ENCODE measurements around the gene PAM.

Gene PAM

DNA sequence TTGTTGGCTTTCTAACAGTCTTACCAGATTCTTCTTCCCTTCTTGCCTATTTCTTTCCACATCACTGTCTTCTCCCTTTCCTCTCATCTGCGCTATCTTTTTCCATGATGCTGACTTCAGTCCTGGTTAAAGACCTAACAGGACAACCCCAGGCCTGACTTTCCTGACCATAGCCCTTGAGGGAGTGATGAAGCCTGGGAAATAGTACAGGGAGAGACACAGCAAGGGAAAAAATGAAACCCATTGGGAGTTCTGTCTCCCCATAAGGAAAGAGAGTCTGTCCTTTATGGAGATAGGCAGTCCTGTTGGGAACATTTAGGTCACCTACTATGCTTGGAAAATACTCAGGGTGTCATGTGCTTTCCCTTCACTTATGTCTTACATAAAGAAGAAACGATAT, 272.2 kb downstream of the PAM start:
- Histone ChIP-seq H3K27me3 (replicated peaks; ENCODE audit: insufficient read depth, low read length) (no peaks in the 10 kb centered on the region), H3K79me2 (ENCODE audit: low read length) (no peaks in the 10 kb centered on the region), H2AFZ (ENCODE audit: low read length) (no peak overlapping the region), H3K27ac (ENCODE audit: low read length) (no peak overlapping the region), H3K9me3 (replicated peaks; ENCODE audit: insufficient read depth, low read length) (no peaks in the 10 kb centered on the region), H3F3A (ENCODE audit: insufficient read depth, low read length) (no peaks in the 10 kb centered on the region), H3K4me3 (ENCODE audit: low read length) (no peak overlapping the region), H3K9ac (ENCODE audit: low read length) (no peak overlapping the region), H3K36me3 (replicated peaks; ENCODE audit: insufficient read depth, low read length) (no peaks in the 10 kb centered on the region), H3K4me2 (ENCODE audit: low read depth, low read length) (no peak overlapping the region), H3K9me2 (replicated peaks; ENCODE audit: insufficient read depth, low read length) (no peaks in the 10 kb centered on the region), H4K20me1 (ENCODE audit: insufficient read depth, low read length) (no peaks in the 10 kb centered on the region), H3K4me1 (ENCODE audit: low read length) (no peaks in the 10 kb centered on the region)
- TF ChIP-seq, protein P1, sequence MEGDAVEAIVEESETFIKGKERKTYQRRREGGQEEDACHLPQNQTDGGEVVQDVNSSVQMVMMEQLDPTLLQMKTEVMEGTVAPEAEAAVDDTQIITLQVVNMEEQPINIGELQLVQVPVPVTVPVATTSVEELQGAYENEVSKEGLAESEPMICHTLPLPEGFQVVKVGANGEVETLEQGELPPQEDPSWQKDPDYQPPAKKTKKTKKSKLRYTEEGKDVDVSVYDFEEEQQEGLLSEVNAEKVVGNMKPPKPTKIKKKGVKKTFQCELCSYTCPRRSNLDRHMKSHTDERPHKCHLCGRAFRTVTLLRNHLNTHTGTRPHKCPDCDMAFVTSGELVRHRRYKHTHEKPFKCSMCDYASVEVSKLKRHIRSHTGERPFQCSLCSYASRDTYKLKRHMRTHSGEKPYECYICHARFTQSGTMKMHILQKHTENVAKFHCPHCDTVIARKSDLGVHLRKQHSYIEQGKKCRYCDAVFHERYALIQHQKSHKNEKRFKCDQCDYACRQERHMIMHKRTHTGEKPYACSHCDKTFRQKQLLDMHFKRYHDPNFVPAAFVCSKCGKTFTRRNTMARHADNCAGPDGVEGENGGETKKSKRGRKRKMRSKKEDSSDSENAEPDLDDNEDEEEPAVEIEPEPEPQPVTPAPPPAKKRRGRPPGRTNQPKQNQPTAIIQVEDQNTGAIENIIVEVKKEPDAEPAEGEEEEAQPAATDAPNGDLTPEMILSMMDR (IDR thresholded peaks at IDR 0.05; ENCODE audit: low read length) = no peak
- TF ChIP-seq EZH2phosphoT487 (IDR thresholded peaks at IDR 0.05; ENCODE audit: low read length) = no peak
- TF ChIP-seq EZH2 (optimal IDR thresholded peaks at IDR 0.05; ENCODE audit: low read depth, low read length) = no peak
- DNase-seq = no peak

DNA sequence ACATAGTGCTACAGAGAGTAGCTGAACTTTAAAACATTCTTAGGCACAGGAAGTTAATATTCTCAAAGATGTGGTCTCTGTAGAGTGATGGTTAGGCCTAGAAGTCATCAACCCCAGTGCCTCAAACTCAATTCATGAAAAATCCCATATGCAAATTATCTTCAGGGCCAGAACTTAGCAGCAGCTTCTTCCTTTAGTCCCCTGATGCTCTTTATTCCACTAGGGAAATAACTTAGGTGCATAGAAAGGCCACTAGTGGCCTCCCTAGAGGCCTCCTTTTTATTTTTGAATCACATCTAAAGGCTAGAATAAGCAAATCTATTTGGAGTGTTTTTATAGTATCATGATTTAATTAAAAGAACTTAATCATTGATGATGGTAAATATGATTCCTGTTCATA, 276.5 kb downstream of the PAM start:
- H3K4me2 ChIP-seq (ENCODE audit: low read depth, low read length) = no peak overlapping the region
- no peaks in the 10 kb centered on the region for H3K9me2 ChIP-seq (replicated peaks; ENCODE audit: insufficient read depth, low read length)
- DNase-seq = no peak

DNA sequence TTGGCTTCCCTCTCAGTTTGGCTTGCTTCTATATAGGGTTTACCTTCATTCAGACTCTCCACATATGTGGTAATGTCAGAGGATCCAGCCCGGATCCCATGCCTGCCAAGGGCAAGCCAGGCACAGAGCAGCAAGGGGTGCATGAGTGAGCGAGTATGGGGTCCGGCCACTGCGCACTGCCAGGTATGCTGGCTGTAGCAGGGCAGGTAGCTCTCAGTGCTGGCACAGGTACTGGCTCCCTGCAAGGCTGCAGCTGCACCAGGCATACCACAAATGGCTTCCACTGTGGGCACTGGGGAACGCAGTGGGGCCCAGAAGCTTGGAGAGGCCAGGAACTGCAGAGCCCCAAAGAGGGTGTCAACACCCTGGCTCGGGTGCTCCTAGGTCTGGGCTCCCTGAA, 278.6 kb downstream of the PAM start:
- no peak for DNase-seq
- TF ChIP-seq EZH2phosphoT487 (IDR thresholded peaks at IDR 0.05; ENCODE audit: low read length) = no peak
- TF ChIP-seq EZH2 (optimal IDR thresholded peaks at IDR 0.05; ENCODE audit: low read depth, low read length) = no peak
- TF ChIP-seq, protein P1 (IDR thresholded peaks at IDR 0.05; ENCODE audit: low read length) = no peak
- no peaks in the 10 kb centered on the region for H3F3A ChIP-seq (ENCODE audit: insufficient read depth, low read length)
- H3K27me3 ChIP-seq (replicated peaks; ENCODE audit: insufficient read depth, low read length) = no peaks in the 10 kb centered on the region
- no peaks in the 10 kb centered on the region for H3K79me2 ChIP-seq (ENCODE audit: low read length)
- H3K36me3 ChIP-seq (replicated peaks; ENCODE audit: insufficient read depth, low read length) = no peaks in the 10 kb centered on the region
- no peaks in the 10 kb centered on the region for H3K9me3 ChIP-seq (replicated peaks; ENCODE audit: insufficient read depth, low read length)
- no peak overlapping the region for H3K4me3 ChIP-seq (ENCODE audit: low read length)
- no peak overlapping the region for H3K27ac ChIP-seq (ENCODE audit: low read length)
- no peaks in the 10 kb centered on the region for H3K9me2 ChIP-seq (replicated peaks; ENCODE audit: insufficient read depth, low read length)
- no peak overlapping the region for H3K9ac ChIP-seq (ENCODE audit: low read length)
- no peak overlapping the region for H3K4me2 ChIP-seq (ENCODE audit: low read depth, low read length)
- H2AFZ ChIP-seq (ENCODE audit: low read length) = no peak overlapping the region
- no peaks in the 10 kb centered on the region for H3K4me1 ChIP-seq (ENCODE audit: low read length)
- no peaks in the 10 kb centered on the region for H4K20me1 ChIP-seq (ENCODE audit: insufficient read depth, low read length)

More for the DNA sequence above, 276.5 kb downstream of the PAM start:
- H3K9ac ChIP-seq (ENCODE audit: low read length) = no peak overlapping the region
- H3K4me1 ChIP-seq (ENCODE audit: low read length) = no peaks in the 10 kb centered on the region
- H3F3A ChIP-seq (ENCODE audit: insufficient read depth, low read length) = no peaks in the 10 kb centered on the region
- H3K9me3 ChIP-seq (replicated peaks; ENCODE audit: insufficient read depth, low read length) = no peaks in the 10 kb centered on the region
- no peak overlapping the region for H3K27ac ChIP-seq (ENCODE audit: low read length)
- no peaks in the 10 kb centered on the region for H3K27me3 ChIP-seq (replicated peaks; ENCODE audit: insufficient read depth, low read length)
- TF ChIP-seq EZH2phosphoT487 (IDR thresholded peaks at IDR 0.05; ENCODE audit: low read length) = no peak
- no peak for TF ChIP-seq EZH2 (optimal IDR thresholded peaks at IDR 0.05; ENCODE audit: low read depth, low read length)
- TF ChIP-seq, protein P1 (IDR thresholded peaks at IDR 0.05; ENCODE audit: low read length) = peak; percentile 29
- H2AFZ ChIP-seq (ENCODE audit: low read length) = no peak overlapping the region
- no peaks in the 10 kb centered on the region for H3K79me2 ChIP-seq (ENCODE audit: low read length)
- no peaks in the 10 kb centered on the region for H3K36me3 ChIP-seq (replicated peaks; ENCODE audit: insufficient read depth, low read length)
- no peaks in the 10 kb centered on the region for H4K20me1 ChIP-seq (ENCODE audit: insufficient read depth, low read length)
- no peak overlapping the region for H3K4me3 ChIP-seq (ENCODE audit: low read length)

Data from MM.1S (cell line).